GM12892 (cell line): Measurements from ENCODE around the gene IKZF1.

Experiments used
- POLR2A ChIP-seq: IDR thresholded peaks from 2 replicates; pipeline ENCODE4 v1.6.1; 2011; ENCODE audit warnings: low read depth, low read length, control low read depth
- TAF1 ChIP-seq: IDR thresholded peaks from 2 replicates; pipeline ENCODE4 v1.6.1; 2011; ENCODE audit warnings: low read depth, mild to moderate bottlenecking, control low read depth, low read length, borderline replicate concordance

DNA sequence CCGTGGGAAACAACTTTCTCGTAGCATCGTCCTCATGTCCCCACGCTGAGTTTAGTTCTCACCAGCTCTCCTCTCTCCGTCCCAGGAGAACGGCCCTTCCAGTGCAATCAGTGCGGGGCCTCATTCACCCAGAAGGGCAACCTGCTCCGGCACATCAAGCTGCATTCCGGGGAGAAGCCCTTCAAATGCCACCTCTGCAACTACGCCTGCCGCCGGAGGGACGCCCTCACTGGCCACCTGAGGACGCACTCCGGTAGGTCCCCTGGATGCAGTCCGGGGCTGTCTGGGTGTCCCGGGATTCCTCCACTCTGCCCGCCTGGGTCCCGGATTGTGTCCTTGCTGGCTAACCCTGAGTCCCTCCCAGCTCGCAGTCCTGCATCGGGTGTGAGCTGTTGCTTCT, 77.9 kb downstream of the IKZF1 start:
- no peak for TF ChIP-seq POLR2A
- TF ChIP-seq TAF1 = no peak
